ENCODE measurements around the gene NSG1.

DNA sequence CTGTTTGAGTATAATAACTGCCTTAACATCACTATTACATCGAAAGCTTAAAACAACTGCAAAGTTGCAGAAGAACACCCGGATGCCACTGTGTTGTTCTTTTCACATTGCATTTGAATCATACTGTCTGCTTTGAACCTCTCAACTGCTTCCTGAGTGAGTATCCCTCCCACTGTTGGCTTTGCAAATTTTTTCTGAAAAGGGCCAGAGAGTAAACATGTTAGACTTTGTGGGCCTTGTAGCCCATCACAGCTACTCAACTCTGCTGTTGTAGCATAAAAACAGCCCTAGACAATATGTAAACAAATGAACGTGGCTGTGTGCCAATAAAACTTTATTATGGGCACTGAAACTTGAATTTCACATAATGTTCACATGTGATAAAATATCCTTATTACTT is 76.1 kb downstream of the NSG1 start:
- TF ChIP-seq, protein P1, sequence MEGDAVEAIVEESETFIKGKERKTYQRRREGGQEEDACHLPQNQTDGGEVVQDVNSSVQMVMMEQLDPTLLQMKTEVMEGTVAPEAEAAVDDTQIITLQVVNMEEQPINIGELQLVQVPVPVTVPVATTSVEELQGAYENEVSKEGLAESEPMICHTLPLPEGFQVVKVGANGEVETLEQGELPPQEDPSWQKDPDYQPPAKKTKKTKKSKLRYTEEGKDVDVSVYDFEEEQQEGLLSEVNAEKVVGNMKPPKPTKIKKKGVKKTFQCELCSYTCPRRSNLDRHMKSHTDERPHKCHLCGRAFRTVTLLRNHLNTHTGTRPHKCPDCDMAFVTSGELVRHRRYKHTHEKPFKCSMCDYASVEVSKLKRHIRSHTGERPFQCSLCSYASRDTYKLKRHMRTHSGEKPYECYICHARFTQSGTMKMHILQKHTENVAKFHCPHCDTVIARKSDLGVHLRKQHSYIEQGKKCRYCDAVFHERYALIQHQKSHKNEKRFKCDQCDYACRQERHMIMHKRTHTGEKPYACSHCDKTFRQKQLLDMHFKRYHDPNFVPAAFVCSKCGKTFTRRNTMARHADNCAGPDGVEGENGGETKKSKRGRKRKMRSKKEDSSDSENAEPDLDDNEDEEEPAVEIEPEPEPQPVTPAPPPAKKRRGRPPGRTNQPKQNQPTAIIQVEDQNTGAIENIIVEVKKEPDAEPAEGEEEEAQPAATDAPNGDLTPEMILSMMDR (IDR thresholded peaks at IDR 0.05), result no peak
- no peak for TF ChIP-seq TCF7L2 (IDR thresholded peaks at IDR 0.05; ENCODE audit: low read depth, low read length)
